Erythroblast (primary cell): ENCODE measurements around the gene RBSN.

Experiments
- GATA1 ChIP-seq: IDR thresholded peaks from 2 replicates; pipeline ENCODE4 v1.6.1; 2011; ENCODE audit warnings: low read depth, mild to moderate bottlenecking, control low read depth, low read length, moderate library complexity
- POLR2A ChIP-seq: IDR thresholded peaks from 2 replicates; pipeline ENCODE4 v1.6.1; 2011; ENCODE audit warnings: mild to moderate bottlenecking, low read length

GRCh38 chr3:15099364-15100098 lies 583 bp upstream of the RBSN start:
- peak; percentile 37 for TF ChIP-seq POLR2A
- no peak for TF ChIP-seq GATA1
